ENCODE data around the gene POU2AF1. TPM values are rescaled to one million over a fixed set of nuclear protein-coding genes. Genes with fewer than 3 reads are reported as not detected.

POU2AF1 gene
- total and polyA plus RNA-seq, 2 of the 13 experiments (the other 11 are each of a cell fraction or from before 2014, with no cell fraction given): 1.9 to 3.6 TPM

DNA sequence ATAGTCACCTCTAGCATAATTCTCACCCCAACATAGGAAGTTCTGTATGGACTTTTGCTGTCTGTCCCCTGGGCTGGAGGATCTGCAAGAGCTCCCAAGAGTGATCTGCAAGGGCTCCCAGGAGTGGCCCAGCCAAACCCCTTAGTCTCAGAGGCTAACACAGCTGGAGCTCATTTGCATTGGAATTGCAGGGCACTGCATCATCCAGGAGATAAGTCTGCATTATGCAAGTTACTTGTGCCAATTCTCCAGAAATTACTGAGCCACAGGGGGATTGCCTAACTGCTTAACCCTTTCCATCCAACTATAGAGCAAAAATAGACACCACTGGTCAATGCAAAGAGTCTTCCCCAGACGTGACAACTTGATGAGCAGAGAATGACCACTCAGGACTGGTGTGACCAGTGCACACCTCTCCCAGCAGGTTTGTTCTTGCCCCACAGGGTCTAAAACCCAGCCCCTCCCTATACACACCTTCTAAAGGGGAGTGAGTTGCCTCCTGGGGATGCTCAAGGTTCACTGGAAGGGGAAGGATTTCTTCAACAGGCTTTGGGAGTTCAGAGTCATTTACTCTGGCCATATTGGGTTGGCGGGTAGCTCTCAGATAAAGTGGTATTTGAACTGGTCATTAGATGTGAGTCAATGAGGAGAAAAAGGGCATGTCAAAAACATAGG is 42.4 kb downstream of the POU2AF1 start (continued):
- TF ChIP-seq, protein P1, sequence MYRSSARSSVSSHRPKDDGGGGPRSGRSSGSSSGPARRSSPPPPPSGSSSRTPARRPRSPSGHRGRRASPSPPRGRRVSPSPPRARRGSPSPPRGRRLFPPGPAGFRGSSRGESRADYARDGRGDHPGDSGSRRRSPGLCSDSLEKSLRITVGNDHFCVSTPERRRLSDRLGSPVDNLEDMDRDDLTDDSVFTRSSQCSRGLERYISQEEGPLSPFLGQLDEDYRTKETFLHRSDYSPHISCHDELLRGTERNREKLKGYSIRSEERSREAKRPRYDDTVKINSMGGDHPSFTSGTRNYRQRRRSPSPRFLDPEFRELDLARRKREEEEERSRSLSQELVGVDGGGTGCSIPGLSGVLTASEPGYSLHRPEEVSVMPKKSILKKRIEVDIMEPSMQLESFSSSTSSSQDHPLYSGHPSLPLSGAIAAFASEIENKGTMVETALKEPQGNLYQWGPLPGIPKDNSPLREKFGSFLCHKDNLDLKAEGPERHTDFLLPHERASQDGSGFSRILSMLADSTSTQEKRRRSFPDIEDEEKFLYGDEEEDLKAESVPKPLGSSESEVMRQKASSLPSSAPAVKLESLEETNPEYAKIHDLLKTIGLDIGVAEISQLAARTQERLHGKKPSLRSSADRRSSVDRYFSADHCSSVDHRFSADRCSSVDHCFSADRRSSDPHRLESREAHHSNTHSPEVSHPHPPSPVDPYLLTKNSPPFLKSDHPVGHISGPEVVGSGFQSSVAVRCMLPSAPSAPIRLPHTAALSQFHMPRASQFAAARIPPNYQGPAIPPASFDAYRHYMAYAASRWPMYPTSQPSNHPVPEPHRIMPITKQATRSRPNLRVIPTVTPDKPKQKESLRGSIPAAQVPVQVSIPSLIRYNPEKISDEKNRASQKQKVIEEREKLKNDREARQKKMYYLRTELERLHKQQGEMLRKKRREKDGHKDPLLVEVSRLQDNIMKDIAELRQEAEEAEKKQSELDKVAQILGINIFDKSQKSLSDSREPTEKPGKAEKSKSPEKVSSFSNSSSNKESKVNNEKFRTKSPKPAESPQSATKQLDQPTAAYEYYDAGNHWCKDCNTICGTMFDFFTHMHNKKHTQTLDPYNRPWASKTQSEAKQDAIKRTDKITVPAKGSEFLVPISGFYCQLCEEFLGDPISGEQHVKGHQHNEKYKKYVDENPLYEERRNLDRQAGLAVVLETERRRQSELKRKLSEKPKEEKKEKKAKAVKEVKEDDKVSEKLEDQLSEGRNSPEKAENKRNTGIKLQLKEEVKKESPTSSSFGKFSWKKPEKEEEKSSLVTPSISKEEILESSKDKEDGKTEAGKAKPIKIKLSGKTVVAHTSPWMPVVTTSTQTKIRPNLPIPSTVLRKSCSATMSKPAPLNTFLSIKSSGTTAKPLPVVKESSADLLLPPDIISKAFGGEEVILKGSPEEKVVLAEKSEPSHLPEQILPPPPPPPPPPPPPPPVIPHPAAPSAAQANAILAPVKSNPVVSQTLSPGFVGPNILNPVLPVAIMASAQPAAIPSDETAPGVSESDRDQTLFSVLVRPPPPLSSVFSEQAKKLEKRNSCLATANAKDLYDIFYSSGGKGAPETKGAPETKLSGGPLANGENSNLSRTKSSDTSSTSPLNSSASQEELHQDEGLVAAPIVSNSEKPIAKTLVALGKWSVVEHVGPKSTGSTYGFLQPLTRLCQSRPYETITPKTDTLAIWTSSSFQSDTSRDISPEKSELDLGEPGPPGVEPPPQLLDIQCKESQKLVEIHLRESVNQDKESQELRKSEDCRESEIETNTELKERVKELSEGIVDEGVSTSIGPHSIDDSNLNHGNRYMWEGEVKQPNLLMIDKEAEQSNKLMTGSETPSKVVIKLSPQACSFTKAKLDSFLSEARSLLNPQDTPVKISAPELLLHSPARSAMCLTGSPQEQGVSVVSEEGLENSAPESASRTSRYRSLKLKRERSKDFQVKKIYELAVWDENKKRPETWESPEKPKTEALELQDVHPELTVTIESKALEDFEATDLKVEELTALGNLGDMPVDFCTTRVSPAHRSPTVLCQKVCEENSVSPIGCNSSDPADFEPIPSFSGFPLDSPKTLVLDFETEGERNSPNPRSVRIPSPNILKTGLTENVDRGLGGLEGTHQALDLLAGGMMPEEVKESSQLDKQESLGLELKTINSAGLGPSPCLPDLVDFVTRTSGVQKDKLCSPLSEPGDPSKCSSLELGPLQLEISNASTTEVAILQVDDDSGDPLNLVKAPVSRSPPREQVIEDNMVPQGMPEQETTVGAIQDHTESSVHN (CRISPR knock-in tag; IDR thresholded peaks at IDR 0.05): no peak
- TF ChIP-seq, protein P2, sequence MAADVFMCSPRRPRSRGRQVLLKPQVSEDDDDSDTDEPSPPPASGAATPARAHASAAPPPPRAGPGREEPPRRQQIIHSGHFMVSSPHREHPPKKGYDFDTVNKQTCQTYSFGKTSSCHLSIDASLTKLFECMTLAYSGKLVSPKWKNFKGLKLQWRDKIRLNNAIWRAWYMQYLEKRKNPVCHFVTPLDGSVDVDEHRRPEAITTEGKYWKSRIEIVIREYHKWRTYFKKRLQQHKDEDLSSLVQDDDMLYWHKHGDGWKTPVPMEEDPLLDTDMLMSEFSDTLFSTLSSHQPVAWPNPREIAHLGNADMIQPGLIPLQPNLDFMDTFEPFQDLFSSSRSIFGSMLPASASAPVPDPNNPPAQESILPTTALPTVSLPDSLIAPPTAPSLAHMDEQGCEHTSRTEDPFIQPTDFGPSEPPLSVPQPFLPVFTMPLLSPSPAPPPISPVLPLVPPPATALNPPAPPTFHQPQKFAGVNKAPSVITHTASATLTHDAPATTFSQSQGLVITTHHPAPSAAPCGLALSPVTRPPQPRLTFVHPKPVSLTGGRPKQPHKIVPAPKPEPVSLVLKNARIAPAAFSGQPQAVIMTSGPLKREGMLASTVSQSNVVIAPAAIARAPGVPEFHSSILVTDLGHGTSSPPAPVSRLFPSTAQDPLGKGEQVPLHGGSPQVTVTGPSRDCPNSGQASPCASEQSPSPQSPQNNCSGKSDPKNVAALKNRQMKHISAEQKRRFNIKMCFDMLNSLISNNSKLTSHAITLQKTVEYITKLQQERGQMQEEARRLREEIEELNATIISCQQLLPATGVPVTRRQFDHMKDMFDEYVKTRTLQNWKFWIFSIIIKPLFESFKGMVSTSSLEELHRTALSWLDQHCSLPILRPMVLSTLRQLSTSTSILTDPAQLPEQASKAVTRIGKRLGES (CRISPR knock-in tag; IDR thresholded peaks at IDR 0.05; ENCODE audit: borderline replicate concordance): no peak
- TF ChIP-seq GTF2F1 (IDR thresholded peaks at IDR 0.05; ENCODE audit: low read length) (no peak), ZEB1 (IDR thresholded peaks at IDR 0.05; ENCODE audit: insufficient replicate concordance, low read depth) (no peak), DDIT3 (CRISPR knock-in tag; IDR thresholded peaks at IDR 0.05) (peak; percentile 78; the same call in 1 of the 2 replicates), HMG20A (CRISPR knock-in tag; IDR thresholded peaks at IDR 0.05; ENCODE audit: borderline replicate concordance) (0 out of 2 replicates have a peak, but pooled peaks have one; percentile 13), JUND (CRISPR knock-in tag; IDR thresholded peaks at IDR 0.05) (no peak), NFIC (IDR thresholded peaks at IDR 0.05; ENCODE audit: low read length) (no peak), TEF (CRISPR knock-in tag; IDR thresholded peaks at IDR 0.05) (0 out of 2 replicates have a peak, but pooled peaks have one; percentile 33), THAP11 (CRISPR knock-in tag; IDR thresholded peaks at IDR 0.05) (0 out of 2 replicates have a peak, but pooled peaks have one; percentile 45), CBX5 (CRISPR knock-in tag; IDR thresholded peaks at IDR 0.05; ENCODE audit: borderline replicate concordance) (peak; percentile 69; the same call in 1 of the 2 replicates), DMAP1 (CRISPR knock-in tag; IDR thresholded peaks at IDR 0.05) (no peak), FOXK1 (CRISPR knock-in tag; IDR thresholded peaks at IDR 0.05; ENCODE audit: borderline replicate concordance, low read depth) (peak; percentile 44; the same call in 1 of the 2 replicates)
- TF ChIP-seq, protein P3, sequence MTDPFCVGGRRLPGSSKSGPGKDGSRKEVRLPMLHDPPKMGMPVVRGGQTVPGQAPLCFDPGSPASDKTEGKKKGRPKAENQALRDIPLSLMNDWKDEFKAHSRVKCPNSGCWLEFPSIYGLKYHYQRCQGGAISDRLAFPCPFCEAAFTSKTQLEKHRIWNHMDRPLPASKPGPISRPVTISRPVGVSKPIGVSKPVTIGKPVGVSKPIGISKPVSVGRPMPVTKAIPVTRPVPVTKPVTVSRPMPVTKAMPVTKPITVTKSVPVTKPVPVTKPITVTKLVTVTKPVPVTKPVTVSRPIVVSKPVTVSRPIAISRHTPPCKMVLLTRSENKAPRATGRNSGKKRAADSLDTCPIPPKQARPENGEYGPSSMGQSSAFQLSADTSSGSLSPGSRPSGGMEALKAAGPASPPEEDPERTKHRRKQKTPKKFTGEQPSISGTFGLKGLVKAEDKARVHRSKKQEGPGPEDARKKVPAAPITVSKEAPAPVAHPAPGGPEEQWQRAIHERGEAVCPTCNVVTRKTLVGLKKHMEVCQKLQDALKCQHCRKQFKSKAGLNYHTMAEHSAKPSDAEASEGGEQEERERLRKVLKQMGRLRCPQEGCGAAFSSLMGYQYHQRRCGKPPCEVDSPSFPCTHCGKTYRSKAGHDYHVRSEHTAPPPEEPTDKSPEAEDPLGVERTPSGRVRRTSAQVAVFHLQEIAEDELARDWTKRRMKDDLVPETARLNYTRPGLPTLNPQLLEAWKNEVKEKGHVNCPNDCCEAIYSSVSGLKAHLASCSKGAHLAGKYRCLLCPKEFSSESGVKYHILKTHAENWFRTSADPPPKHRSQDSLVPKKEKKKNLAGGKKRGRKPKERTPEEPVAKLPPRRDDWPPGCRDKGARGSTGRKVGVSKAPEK (CRISPR knock-in tag; IDR thresholded peaks at IDR 0.05; ENCODE audit: borderline replicate concordance): no peak
